ENCODE data around the gene XRCC6.

GRCh38 chr22:41676134-41676533 is 55.0 kb downstream of the XRCC6 start:
- TF ChIP-seq CTCF (IDR thresholded peaks at IDR 0.05) (no peak), POLR2A (IDR thresholded peaks at IDR 0.05) (no peak)

All from Peyer's patch (tissue), 4 donors.